Breast epithelium (tissue), 4 donors: Measurements from ENCODE around the gene CHD6. TPM values are rescaled to one million over a fixed set of nuclear protein-coding genes. Genes with fewer than 3 reads are reported as not detected.

Experiments
- DNase-seq, 2 donors: peaks; one replicate each; pipeline ENCODE4 v3.0.0-alpha.2; 2019; ENCODE audit warnings: low spot score in 2 of 2
- H3K27ac ChIP-seq, 2 donors: fragments of 200-600 bp; sonication (generic) in 1 of 2; one replicate each; pipeline ENCODE4 v1.5.1; 2016 to 2019; ENCODE audit warnings: mild to moderate bottlenecking in 1 of 2
- H3K27me3 ChIP-seq, 2 donors: fragments of 200-600 bp; sonication (generic) in 1 of 2; one replicate each; pipeline versions ENCODE4 v1.5.1 to v1.6.0; 2017 to 2019; ENCODE audit warnings: control low read depth in 1 of 2, mild to moderate bottlenecking in 1 of 2
- H3K36me3 ChIP-seq: fragments of 200-600 bp; one replicate; pipeline ENCODE4 v1.5.1; 2019
- H3K4me1 ChIP-seq, 2 donors: fragments of 200-600 bp; sonication (generic); one replicate each; pipeline ENCODE4 v1.5.1; 2016 to 2019; ENCODE audit warnings: control low read depth in 1 of 2
- H3K4me3 ChIP-seq, 3 donors: fragments of 200-600 bp; sonication (generic); 1 replicate in 2 of 3; 2 replicates in 1 of 3; pipeline ENCODE4 v1.5.1; 2016 to 2019; ENCODE audit warnings: mild to moderate bottlenecking in 3 of 3, moderate library complexity in 2 of 3
- H3K9me3 ChIP-seq, 2 donors: fragments of 200-600 bp; sonication (generic) in 1 of 2; one replicate each; pipeline ENCODE4 v1.5.1; 2016 to 2019; ENCODE audit warnings: control low read depth in 1 of 2
- CTCF ChIP-seq, 3 donors: fragments of 450-650 bp; IDR thresholded peaks; one replicate each; pipeline ENCODE4 v1.5.1; 2016 to 2017; ENCODE audit warnings: antibody characterized with exemption in 3 of 3, mild to moderate bottlenecking in 3 of 3, moderate library complexity in 3 of 3
- POLR2A ChIP-seq: fragments of 450-650 bp; IDR thresholded peaks from one replicate; pipeline ENCODE4 v1.6.1; 2016; ENCODE audit warnings: antibody characterized with exemption, mild to moderate bottlenecking, moderate library complexity
- POLR2AphosphoS5 ChIP-seq, 3 donors: sonication (generic); formaldehyde crosslinking; IDR thresholded peaks; one replicate each; pipeline ENCODE4 v1.6.1; 2017; ENCODE audit warnings: antibody characterized with exemption in 3 of 3
- intact Hi-C: fragments of 100-400 bp; cut with DNase I; formaldehyde crosslinking; loops from one replicate; pipeline ENCODE4 v1.15.1; 2023; ENCODE audit warnings: low total_unique reads
- total RNA-seq, 3 donors: library from RNA; depleted of rRNA; stranded (reverse); fragments of >200 nt; gene quantifications; one replicate each; pipeline ENCODE4 v1.1.0, GENCODE V29; 2016

The CHD6 gene
- total RNA-seq, 3 donors from 2014 or later = 31.4 to 85.8 (median 81.0) TPM

- TF ChIP-seq POLR2AphosphoS5 (IDR thresholded peaks at IDR 0.05) (no peak), CTCF (IDR thresholded peaks at IDR 0.05) (no peak), POLR2A (no peak)
- no peaks in the 10 kb centered on the region for H3K36me3 ChIP-seq
- intact Hi-C loops = no loop called here
- H3K4me3 ChIP-seq = no peak overlapping the region
- no peak overlapping the region for H3K27ac ChIP-seq
- peaks cover 9 to 10% of the 10 kb centered on the region in 2 donors for H3K9me3 ChIP-seq
- no peaks in the 10 kb centered on the region for H3K4me1 ChIP-seq
- no peaks in the 10 kb centered on the region for H3K27me3 ChIP-seq
- DNase-seq = no peak
These were observed 30.2 kb downstream of the CHD6 start for GRCh38 chr20:41587956-41588355.

GRCh38 chr20:41587523-41587922 is 30.7 kb downstream of the CHD6 start:
- Histone ChIP-seq H3K27me3 (no peaks in the 10 kb centered on the region), H3K9me3 (peaks cover 9 to 10% of the 10 kb centered on the region in 2 donors), H3K4me3 (no peak overlapping the region), H3K4me1 (no peaks in the 10 kb centered on the region), H3K36me3 (no peaks in the 10 kb centered on the region), H3K27ac (no peak overlapping the region)
- intact Hi-C loops = no loop called here
- TF ChIP-seq CTCF (IDR thresholded peaks at IDR 0.05) (no peak), POLR2A (no peak), POLR2AphosphoS5 (IDR thresholded peaks at IDR 0.05) (no peak)
- no peak for DNase-seq

GRCh38 chr20:41586772-41587171 is 31.4 kb downstream of the CHD6 start:
- TF ChIP-seq CTCF (IDR thresholded peaks at IDR 0.05) (no peak), POLR2A (no peak), POLR2AphosphoS5 (IDR thresholded peaks at IDR 0.05) (no peak)
- no peak for DNase-seq
- Histone ChIP-seq H3K36me3 (no peaks in the 10 kb centered on the region), H3K27me3 (no peaks in the 10 kb centered on the region), H3K27ac (no peak overlapping the region), H3K4me1 (no peaks in the 10 kb centered on the region), H3K9me3 (peaks cover 9 to 10% of the 10 kb centered on the region in 2 donors), H3K4me3 (no peak overlapping the region)
- intact Hi-C loops = no loop called here

GRCh38 chr20:41580350-41580749 is 37.8 kb downstream of the CHD6 start:
- no peak for DNase-seq
- Histone ChIP-seq H3K27me3 (no peaks in the 10 kb centered on the region), H3K27ac (no peak overlapping the region), H3K36me3 (no peaks in the 10 kb centered on the region), H3K9me3 (no peaks in the 10 kb centered on the region), H3K4me1 (no peaks in the 10 kb centered on the region), H3K4me3 (no peak overlapping the region)
- no peak for TF ChIP-seq CTCF (IDR thresholded peaks at IDR 0.05)
- no peak for TF ChIP-seq POLR2A
- TF ChIP-seq POLR2AphosphoS5 (IDR thresholded peaks at IDR 0.05) = no peak
- intact Hi-C loops = no loop called here

GRCh38 chr20:41577129-41578009 is 40.8 kb downstream of the CHD6 start:
- DNase-seq = no peak
- Histone ChIP-seq H3K9me3 (no peaks in the 10 kb centered on the region), H3K4me1 (no peaks in the 10 kb centered on the region), H3K27ac (no peak overlapping the region), H3K36me3 (no peaks in the 10 kb centered on the region), H3K27me3 (no peaks in the 10 kb centered on the region), H3K4me3 (no peak overlapping the region)
- TF ChIP-seq CTCF (IDR thresholded peaks at IDR 0.05) (no peak), POLR2A (no peak), POLR2AphosphoS5 (IDR thresholded peaks at IDR 0.05) (no peak)
- intact Hi-C loops = no loop called here
